Renal cortex interstitium (tissue), 11 donors: ENCODE results near the gene ATL2. TPM values are rescaled to one million over a fixed set of nuclear protein-coding genes. Genes with fewer than 3 reads are reported as not detected.
A peak's percentile ranks its signal among the peaks of the same experiment; 100 is the strongest.
"Not testable (repeated sequence)": the region's sequence is repeated elsewhere in the genome, so short reads cannot be mapped to it uniquely, and the experiment has no call there.

Source experiments
- DNase-seq, 11 donors: peaks; one replicate each; pipeline ENCODE4 v3.0.0-alpha.2; 2013; ENCODE audit warnings: low read depth in 9 of 11, low spot score in 4 of 11; ENCODE audit errors: extremely low read depth in 1 of 11
- polyA plus RNA-seq, 3 donors: library from polyadenylated mRNA; unstranded; fragments of 120-200 nt; gene quantifications; one replicate each; pipeline ENCODE4 v1.2.1, GENCODE V29; 2013; ENCODE audit not compliant: insufficient read length in 3 of 3

Gene ATL2
- polyA plus RNA-seq, 3 donors = 60.3 to 73.9 (median 70.0) TPM

- DNase-seq = no peak
These were observed 29.0 kb upstream of the ATL2 start for GRCh38 chr2:38405917-38406596.

GRCh38 chr2:38400513-38400912, 23.4 kb upstream of the ATL2 start:
- DNase-seq = no peak

- no peak for DNase-seq
These were observed 21.7 kb upstream of the ATL2 start for GRCh38 chr2:38398739-38399138.

- no peak for DNase-seq
These were observed 17.8 kb upstream of the ATL2 start for GRCh38 chr2:38394903-38395341.

GRCh38 chr2:38394041-38394440, 17.0 kb upstream of the ATL2 start:
- DNase-seq = no peak

GRCh38 chr2:38390947-38391346, 13.9 kb upstream of the ATL2 start:
- no peak for DNase-seq

- no peak for DNase-seq
These were observed 10.8 kb upstream of the ATL2 start for GRCh38 chr2:38387887-38388286.

GRCh38 chr2:38386821-38387220, 9.7 kb upstream of the ATL2 start:
- no peak for DNase-seq

- no peak for DNase-seq
These were observed 9.3 kb upstream of the ATL2 start for GRCh38 chr2:38386377-38386776.

GRCh38 chr2:38384338-38384737, 7.3 kb upstream of the ATL2 start:
- no peak for DNase-seq

GRCh38 chr2:38383741-38384140, 6.7 kb upstream of the ATL2 start:
- DNase-seq = not testable (repeated sequence)

GRCh38 chr2:38381381-38382143, 4.5 kb upstream of the ATL2 start:
- no peak for DNase-seq

- DNase-seq = no peak
These were observed 3.5 kb upstream of the ATL2 start for GRCh38 chr2:38380397-38381130.

- DNase-seq = peak in 10 of 11 donors; percentile 36 to 63 (median 56)
These were observed 575 bp downstream of the ATL2 start for GRCh38 chr2:38376346-38377049.

GRCh38 chr2:38375696-38376345, 1.3 kb downstream of the ATL2 start:
- no peak for DNase-seq

GRCh38 chr2:38374984-38375383, 2.1 kb downstream of the ATL2 start:
- DNase-seq = no peak

- DNase-seq = no peak
These were observed 5.8 kb downstream of the ATL2 start for GRCh38 chr2:38371235-38371634.

GRCh38 chr2:38370664-38371063, 6.4 kb downstream of the ATL2 start:
- DNase-seq = no peak

- no peak for DNase-seq
These were observed 14.8 kb downstream of the ATL2 start for GRCh38 chr2:38362232-38362631.
